H9 (cell line): ENCODE data around the gene GPR157. TPM values are rescaled to one million over a fixed set of nuclear protein-coding genes. Genes with fewer than 3 reads are reported as not detected.

Experiments
- DNase-seq: peaks from one replicate; pipeline ENCODE4 v3.0.0-alpha.2; 2017
- H2AFZ ChIP-seq: one replicate; pipeline ENCODE4 v1.6.1; 2013; ENCODE audit warnings: mild to moderate bottlenecking, low read length, control low read depth, moderate library complexity
- H2AK5ac ChIP-seq: 2 replicates; pipeline ENCODE4 v1.6.1; 2013; ENCODE audit warnings: low read length, control low read depth, mixed read lengths; ENCODE audit not compliant: insufficient read length
- H2BK120ac ChIP-seq: one replicate; pipeline ENCODE4 v1.6.1; 2013; ENCODE audit warnings: low read depth, mild to moderate bottlenecking, low read length, control low read depth, inconsistent platforms; ENCODE audit not compliant: poor library complexity, severe bottlenecking
- H2BK12ac ChIP-seq: 2 replicates; pipeline ENCODE4 v1.6.1; 2013; ENCODE audit warnings: low read length, control low read depth, mixed read lengths, low read depth; ENCODE audit not compliant: insufficient read length
- H2BK15ac ChIP-seq: 2 replicates; pipeline ENCODE4 v1.6.1; 2013; ENCODE audit warnings: low read depth, low read length, control low read depth
- H2BK20ac ChIP-seq: one replicate; pipeline ENCODE4 v1.6.1; 2013; ENCODE audit warnings: low read depth, mild to moderate bottlenecking, low read length, control low read depth, inconsistent platforms; ENCODE audit not compliant: poor library complexity, severe bottlenecking
- H2BK5ac ChIP-seq: 2 replicates; pipeline ENCODE4 v1.6.1; 2013; ENCODE audit warnings: low read length, control low read depth, mixed read lengths; ENCODE audit not compliant: insufficient read length
- H3K14ac ChIP-seq: 2 replicates; pipeline ENCODE4 v1.6.1; 2013; ENCODE audit warnings: low read length, control low read depth; ENCODE audit not compliant: insufficient read depth
- H3K18ac ChIP-seq: 2 replicates; pipeline ENCODE4 v1.6.1; 2013; ENCODE audit warnings: low read depth, mild to moderate bottlenecking, mixed read lengths, low read length, control low read depth; ENCODE audit not compliant: insufficient read length
- H3K23ac ChIP-seq: 2 replicates; pipeline ENCODE4 v1.6.1; 2013; ENCODE audit warnings: low read length, control low read depth, mixed read lengths, low read depth; ENCODE audit not compliant: insufficient read length
- H3K23me2 ChIP-seq: 2 replicates; pipeline ENCODE4 v1.6.1; 2013; ENCODE audit warnings: low read depth, mild to moderate bottlenecking, mixed read lengths, low read length, control low read depth; ENCODE audit not compliant: insufficient read length, poor library complexity, severe bottlenecking
- H3K27ac ChIP-seq: 2 replicates; pipeline ENCODE4 v1.5.1; 2013; ENCODE audit warnings: low read length, control low read depth, mixed read lengths, low read depth; ENCODE audit not compliant: insufficient read length
- H3K27me3 ChIP-seq: 2 replicates; pipeline ENCODE4 v1.6.1; 2013; ENCODE audit warnings: low read length, control low read depth, inconsistent platforms; ENCODE audit not compliant: insufficient read depth
- H3K4ac ChIP-seq: 2 replicates; pipeline ENCODE4 v1.6.1; 2013; ENCODE audit warnings: low read depth, mild to moderate bottlenecking, control low read depth, inconsistent platforms, low read length, moderate library complexity
- H3K4me1 ChIP-seq: 2 replicates; pipeline ENCODE4 v1.6.1; 2013; ENCODE audit warnings: low read length, control low read depth, inconsistent platforms; ENCODE audit not compliant: insufficient read depth
- H3K4me2 ChIP-seq: 2 replicates; pipeline ENCODE4 v1.6.1; 2013; ENCODE audit warnings: low read length, control low read depth, mixed read lengths; ENCODE audit not compliant: insufficient read length, insufficient read depth
- H3K56ac ChIP-seq: 2 replicates; pipeline ENCODE4 v1.6.1; 2013; ENCODE audit warnings: low read depth, mild to moderate bottlenecking, mixed read lengths, low read length, control low read depth; ENCODE audit not compliant: insufficient read length
- H3K79me1 ChIP-seq: 2 replicates; pipeline ENCODE4 v1.6.1; 2013; ENCODE audit warnings: low read depth, mild to moderate bottlenecking, moderate library complexity, low read length, control low read depth, inconsistent platforms; ENCODE audit not compliant: insufficient read depth, poor library complexity, severe bottlenecking
- H3K79me2 ChIP-seq: 2 replicates; pipeline ENCODE4 v1.6.1; 2013; ENCODE audit warnings: low read length, control low read depth, inconsistent platforms; ENCODE audit not compliant: insufficient read depth
- H3K9ac ChIP-seq: 2 replicates; pipeline ENCODE4 v1.6.1; 2013; ENCODE audit warnings: low read length, control low read depth, mixed read lengths; ENCODE audit not compliant: insufficient read length; ENCODE audit errors: extremely low read depth
- H3K9me3 ChIP-seq: one replicate; pipeline ENCODE4 v1.6.1; 2013; ENCODE audit warnings: low read depth, low read length, inconsistent platforms; ENCODE audit not compliant: control insufficient read depth
- H3T11ph ChIP-seq: one replicate; pipeline ENCODE4 v1.6.1; 2013; ENCODE audit warnings: mild to moderate bottlenecking, low read length, control low read depth, inconsistent platforms
- H4K20me1 ChIP-seq: one replicate; pipeline ENCODE4 v1.6.1; 2013; ENCODE audit not compliant: control insufficient read depth, insufficient read length, insufficient read depth
- H4K5ac ChIP-seq: 2 replicates; pipeline ENCODE4 v1.6.1; 2013; ENCODE audit warnings: low read depth, mild to moderate bottlenecking, mixed read lengths, low read length, control low read depth; ENCODE audit not compliant: insufficient read length
- H4K8ac ChIP-seq: replicated peaks from 2 replicates; pipeline ENCODE4 v1.6.1; 2013; ENCODE audit warnings: low read length, control low read depth, mixed read lengths, low read depth; ENCODE audit not compliant: insufficient read length
- H4K91ac ChIP-seq: 2 replicates; pipeline ENCODE4 v1.6.1; 2013; ENCODE audit warnings: low read depth, mild to moderate bottlenecking, moderate library complexity, mixed read lengths, low read length, control low read depth; ENCODE audit not compliant: insufficient read length
- H3K27ac Mint-ChIP-seq, 3 experiments: 2 replicates in 2 of 3; 3 replicates in 1 of 3; pipeline ENCODE4 v1.8.0; 2020 to 2021; ENCODE audit warnings: mixed read lengths in 3 of 3, mild to moderate bottlenecking in 1 of 3, moderate library complexity in 1 of 3
- H3K27me3 Mint-ChIP-seq: 2 replicates; pipeline ENCODE4 v1.8.0; 2021; ENCODE audit warnings: low read depth, mild to moderate bottlenecking, moderate library complexity, mixed read lengths
- H3K36me3 Mint-ChIP-seq, 3 experiments: 2 replicates in 2 of 3; 3 replicates in 1 of 3; pipeline ENCODE4 v1.8.0; 2020 to 2021; ENCODE audit warnings: low read depth in 3 of 3, mixed read lengths in 3 of 3; ENCODE audit not compliant: insufficient read depth in 1 of 3
- H3K4me1 Mint-ChIP-seq, 2 experiments: 2 replicates each; pipeline ENCODE4 v1.8.0; 2020; ENCODE audit warnings: mixed read lengths in 2 of 2
- H3K4me3 Mint-ChIP-seq, 2 experiments: 2 replicates in 1 of 2; 3 replicates in 1 of 2; pipeline ENCODE4 v1.8.0; 2020 to 2021; ENCODE audit warnings: mild to moderate bottlenecking in 2 of 2, mixed read lengths in 2 of 2, moderate library complexity in 1 of 2
- H3K9me3 Mint-ChIP-seq, 2 experiments: 2 replicates in 1 of 2; 3 replicates in 1 of 2; pipeline ENCODE4 v1.8.0; 2020; ENCODE audit warnings: mild to moderate bottlenecking in 2 of 2, mixed read lengths in 2 of 2, moderate library complexity in 1 of 2
- WGBS: extraction: QIAGEN DNeasy Blood & Tissue Kit; methylation state at CpG from one replicate; pipeline ENCODE4 v1.1.7; 2013; ENCODE audit warnings: missing lambda C conversion rate, low lambda C conversion rate, mixed read lengths; ENCODE audit not compliant: insufficient read length; ENCODE audit errors: extremely low coverage; 5-methylcytosine and 5-hydroxymethylcytosine counted together
- total RNA-seq: library from RNA; stranded (reverse); gene quantifications from 2 replicates; pipeline ENCODE4 v1.2.1, GENCODE V29; 2021
- TF ChIP-seq, protein P1 (sequence below): fragments of 200-600 bp; sonication (generic); conservative IDR thresholded peaks from 3 replicates; pipeline ENCODE4 v1.8.0; 2021; ENCODE audit warnings: antibody characterized with exemption, mild to moderate bottlenecking

GPR157 gene
- total RNA-seq, 1 experiment from 2014 or later, result 3.8 TPM

DNA sequence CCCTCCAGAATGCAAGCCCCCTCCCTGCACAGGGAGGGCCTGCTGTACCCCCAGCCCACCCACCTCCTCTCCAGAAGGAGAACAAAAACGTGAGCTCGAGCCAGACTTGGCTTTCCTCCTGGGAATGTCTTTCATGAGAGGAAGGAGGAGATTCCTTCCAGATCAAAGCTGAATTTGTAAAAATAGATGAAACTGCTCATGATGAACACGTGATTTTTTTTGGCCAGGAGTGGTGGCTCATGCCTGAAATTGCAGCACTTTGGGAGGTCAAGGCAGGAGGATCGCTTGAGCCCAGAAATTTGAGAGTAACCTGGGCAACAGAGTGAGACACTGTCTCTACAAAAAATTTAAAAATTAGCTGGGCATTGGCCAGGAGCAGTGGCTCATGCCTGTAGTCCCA is 21.8 kb downstream of the GPR157 start:
- no CpG with 5 or more reads among the region's 4 CpGs for WGBS
- H4K5ac ChIP-seq, result no peak overlapping the region
- Mint-ChIP-seq H3K9me3 (0 out of 5 replicates have a peak, but pooled peaks cover 0 to 2% of the 10 kb centered on the region in 2 experiments), H3K27me3 (peaks cover 2% of the 10 kb centered on the region; the same call in 1 of the 2 replicates), H3K4me3 (no peak overlapping the region), H3K27ac (no peak overlapping the region), H3K36me3 (no peaks in the 10 kb centered on the region; a peak in 1 of 7 replicates), H3K4me1 (peaks cover 5 to 14% of the 10 kb centered on the region in 2 experiments)
- H2BK12ac ChIP-seq, result no peak overlapping the region
- TF ChIP-seq, protein P1, sequence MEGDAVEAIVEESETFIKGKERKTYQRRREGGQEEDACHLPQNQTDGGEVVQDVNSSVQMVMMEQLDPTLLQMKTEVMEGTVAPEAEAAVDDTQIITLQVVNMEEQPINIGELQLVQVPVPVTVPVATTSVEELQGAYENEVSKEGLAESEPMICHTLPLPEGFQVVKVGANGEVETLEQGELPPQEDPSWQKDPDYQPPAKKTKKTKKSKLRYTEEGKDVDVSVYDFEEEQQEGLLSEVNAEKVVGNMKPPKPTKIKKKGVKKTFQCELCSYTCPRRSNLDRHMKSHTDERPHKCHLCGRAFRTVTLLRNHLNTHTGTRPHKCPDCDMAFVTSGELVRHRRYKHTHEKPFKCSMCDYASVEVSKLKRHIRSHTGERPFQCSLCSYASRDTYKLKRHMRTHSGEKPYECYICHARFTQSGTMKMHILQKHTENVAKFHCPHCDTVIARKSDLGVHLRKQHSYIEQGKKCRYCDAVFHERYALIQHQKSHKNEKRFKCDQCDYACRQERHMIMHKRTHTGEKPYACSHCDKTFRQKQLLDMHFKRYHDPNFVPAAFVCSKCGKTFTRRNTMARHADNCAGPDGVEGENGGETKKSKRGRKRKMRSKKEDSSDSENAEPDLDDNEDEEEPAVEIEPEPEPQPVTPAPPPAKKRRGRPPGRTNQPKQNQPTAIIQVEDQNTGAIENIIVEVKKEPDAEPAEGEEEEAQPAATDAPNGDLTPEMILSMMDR, result no peak
- no peaks in the 10 kb centered on the region for H3K79me1 ChIP-seq
- H3K56ac ChIP-seq, result no peak overlapping the region
- H3T11ph ChIP-seq, result no peak overlapping the region
- H3K14ac ChIP-seq, result no peak overlapping the region
- no peak overlapping the region for H2BK120ac ChIP-seq
- H4K91ac ChIP-seq, result no peak overlapping the region
- H3K23me2 ChIP-seq, result no peaks in the 10 kb centered on the region
- no peak overlapping the region for H4K8ac ChIP-seq
- no peak overlapping the region for H3K9ac ChIP-seq
- no peak overlapping the region for H2AK5ac ChIP-seq
- no peak overlapping the region for H3K18ac ChIP-seq
- no peak overlapping the region for H2BK15ac ChIP-seq
- no peak overlapping the region for H3K4me2 ChIP-seq
- no peak overlapping the region for H2BK20ac ChIP-seq
- H3K4ac ChIP-seq, result no peak overlapping the region
- no peaks in the 10 kb centered on the region for H4K20me1 ChIP-seq
- no peaks in the 10 kb centered on the region for H3K4me1 ChIP-seq
- H3K79me2 ChIP-seq, result no peaks in the 10 kb centered on the region
- H2BK5ac ChIP-seq, result no peak overlapping the region
- no peaks in the 10 kb centered on the region for H3K27me3 ChIP-seq
- H3K27ac ChIP-seq, result no peak overlapping the region
- no peak overlapping the region for H2AFZ ChIP-seq
- H3K9me3 ChIP-seq, result no peaks in the 10 kb centered on the region
- DNase-seq, result no peak
- H3K23ac ChIP-seq, result no peak overlapping the region
